ENCODE measurements around the gene COX6B1.

The COX6B1 gene

GRCh38 chr19:35669566-35669965, 21.4 kb downstream of the COX6B1 start:
- Histone ChIP-seq H3K27ac (ENCODE audit: extremely low read depth, low read depth, low read length) (no peak overlapping the region), H3K36me3 (ENCODE audit: control insufficient read depth in 2 of 2, insufficient read depth in 1 of 2, low read length in 2 of 2) (no peaks in the 10 kb centered on the region; a peak in 1 of 3 replicates), H3K9me3 (ENCODE audit: control insufficient read depth, insufficient read depth, low read depth, low read length) (no peaks in the 10 kb centered on the region), H3K4me1 (ENCODE audit: control insufficient read depth, insufficient read depth, low read length) (peaks cover 6% of the 10 kb centered on the region), H3K4me3 (ENCODE audit: low read depth, low read length) (no peak overlapping the region)
- CTCF ChIA-PET, result interaction anchor here (0.6 to 1.6 kb wide), 4 partner anchors 9 to 33 kb away, joined by 3 to 6 read pairs (median 4); no protein-coding TSS in a partner anchor
- TF ChIP-seq ZNF580 (tag by site-specific recombination; IDR thresholded peaks at IDR 0.05), result 0 out of 2 replicates have a peak, but pooled peaks have one; percentile 11
- no peak for TF ChIP-seq ZNF214 (tag by site-specific recombination; IDR thresholded peaks at IDR 0.05; ENCODE audit: borderline replicate concordance)
- no peak for TF ChIP-seq ZNF280D (tag by site-specific recombination; IDR thresholded peaks at IDR 0.05)
- POLR2A ChIA-PET, result interaction anchor here (0.6 to 2.5 kb wide), 3 partner anchors 9 to 143 kb away, joined by 4 to 11 read pairs (median 5); partner anchors contain the start of gene COX6B1

DNA sequence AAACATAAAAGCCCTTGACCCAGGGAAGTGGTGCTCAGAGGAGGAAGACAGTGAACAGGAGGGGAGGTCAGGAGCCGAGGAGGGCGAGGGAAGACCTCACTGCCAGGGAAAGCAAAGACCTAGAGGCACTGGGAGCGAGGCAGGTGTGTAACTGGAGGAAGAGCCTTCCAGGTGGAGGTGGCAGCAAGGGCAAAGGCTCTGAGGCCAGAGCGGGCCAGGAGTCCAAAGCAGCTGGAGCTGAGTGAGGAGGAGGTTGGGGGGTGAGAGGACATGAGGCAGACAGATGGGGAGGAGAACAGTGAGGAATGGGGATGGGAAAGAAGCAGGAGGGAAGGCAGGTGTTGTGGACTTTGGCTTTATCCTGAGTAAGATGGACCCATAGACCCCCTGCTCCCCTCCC, 21.9 kb downstream of the COX6B1 start:
- no peak overlapping the region for H3K4me3 ChIP-seq (ENCODE audit: low read depth, low read length)
- no peak overlapping the region for H3K27ac ChIP-seq (ENCODE audit: extremely low read depth, low read depth, low read length)
- ChIA-PET CTCF (interaction anchor here (0.6 to 1.6 kb wide), 3 partner anchors 12 to 33 kb away, joined by 3 to 6 read pairs (median 5); no protein-coding TSS in a partner anchor), POLR2A (interaction anchor here (0.6 to 2.5 kb wide), 3 partner anchors 10 to 143 kb away, joined by 4 to 11 read pairs (median 5); partner anchors contain the start of gene COX6B1)
- H3K9me3 ChIP-seq (ENCODE audit: control insufficient read depth, insufficient read depth, low read depth, low read length), result no peaks in the 10 kb centered on the region
- H3K36me3 ChIP-seq (ENCODE audit: control insufficient read depth in 2 of 2, insufficient read depth in 1 of 2, low read length in 2 of 2), result no peaks in the 10 kb centered on the region; a peak in 1 of 3 replicates
- TF ChIP-seq PBX3 (CRISPR knock-in tag; IDR thresholded peaks at IDR 0.05) (no peak), ZNF214 (tag by site-specific recombination; IDR thresholded peaks at IDR 0.05; ENCODE audit: borderline replicate concordance) (no peak), ZBTB7A (tag by site-specific recombination; IDR thresholded peaks at IDR 0.05; ENCODE audit: low read depth) (no peak), ZBTB1 (tag by site-specific recombination; IDR thresholded peaks at IDR 0.05) (no peak), ZNF600 (tag by site-specific recombination; IDR thresholded peaks at IDR 0.05) (peak; percentile 63; the same call in 1 of the 2 replicates), KLF9 (tag by site-specific recombination; IDR thresholded peaks at IDR 0.05; ENCODE audit: low read depth) (no peak), ZNF341 (tag by site-specific recombination; IDR thresholded peaks at IDR 0.05; ENCODE audit: low read depth) (peak; percentile 26; the same call in 1 of the 2 replicates), ELK4 (IDR thresholded peaks at IDR 0.05; ENCODE audit: borderline replicate concordance, low read depth, low read length) (no peak), ZNF623 (tag by site-specific recombination; IDR thresholded peaks at IDR 0.05) (0 out of 2 replicates have a peak, but pooled peaks have one; percentile 34)
- peaks cover 6% of the 10 kb centered on the region for H3K4me1 ChIP-seq (ENCODE audit: control insufficient read depth, insufficient read depth, low read length)

- no peak overlapping the region for H3K4me3 ChIP-seq (ENCODE audit: low read depth, low read length)
- no peaks in the 10 kb centered on the region; a peak in 1 of 3 replicates for H3K36me3 ChIP-seq (ENCODE audit: control insufficient read depth in 2 of 2, insufficient read depth in 1 of 2, low read length in 2 of 2)
- CTCF ChIA-PET, result no interaction called here
- no peaks in the 10 kb centered on the region for H3K9me3 ChIP-seq (ENCODE audit: control insufficient read depth, insufficient read depth, low read depth, low read length)
- TF ChIP-seq ZBTB1 (tag by site-specific recombination; IDR thresholded peaks at IDR 0.05) (no peak), ZNF121 (tag by site-specific recombination; IDR thresholded peaks at IDR 0.05) (peak; percentile 79)
- H3K4me1 ChIP-seq (ENCODE audit: control insufficient read depth, insufficient read depth, low read length), result peaks cover 6% of the 10 kb centered on the region
- no peak overlapping the region for H3K27ac ChIP-seq (ENCODE audit: extremely low read depth, low read depth, low read length)
- POLR2A ChIA-PET, result interaction anchor here (0.6 to 2.5 kb wide), 2 partner anchors 23 to 122 kb away, joined by 3 to 11 read pairs; partner anchors contain the start of gene COX6B1
Observed at GRCh38 chr19:35670686-35671085, 22.6 kb downstream of the COX6B1 start.

Data from HEK293 (cell line).